CD14-positive monocyte (primary cell): Measurements from ENCODE around the gene CABP1. TPM values are rescaled to one million over a fixed set of nuclear protein-coding genes. Genes with fewer than 3 reads are reported as not detected.

ENCODE experiments used
- DNase-seq, 3 donors: peaks; one replicate each; pipeline ENCODE4 v3.0.0-alpha.2; 2011 to 2022
- H2AFZ ChIP-seq: 2 replicates; pipeline ENCODE4 v1.6.0; 2012; ENCODE audit warnings: mild to moderate bottlenecking, low read depth, low read length, inconsistent platforms; ENCODE audit not compliant: insufficient read depth, poor library complexity, severe bottlenecking
- H3K27ac ChIP-seq, 2 donors: 1 replicate in 1 of 2; 2 replicates in 1 of 2; pipeline ENCODE4 v1.5.1; 2012 to 2013; ENCODE audit warnings: low read length in 2 of 2, control low read depth in 1 of 2, inconsistent platforms in 1 of 2, low read depth in 1 of 2, mild to moderate bottlenecking in 1 of 2
- H3K27me3 ChIP-seq, 2 donors: one replicate each; pipeline versions ENCODE4 v1.6.0 to v1.6.1; 2011 to 2013; ENCODE audit warnings: low read length in 2 of 2; ENCODE audit not compliant: control insufficient read depth in 2 of 2, insufficient read depth in 2 of 2
- H3K36me3 ChIP-seq, 2 donors: replicated peaks in 1 of 2; 1 replicate in 1 of 2; 2 replicates in 1 of 2; pipeline versions ENCODE4 v1.5.1 to v1.6.1; 2012 to 2013; ENCODE audit warnings: low read length in 2 of 2, control low read depth in 1 of 2, inconsistent platforms in 1 of 2, mild to moderate bottlenecking in 1 of 2; ENCODE audit not compliant: insufficient read depth in 2 of 2, control insufficient read depth in 1 of 2
- H3K4me1 ChIP-seq, 2 donors: 1 replicate in 1 of 2; 2 replicates in 1 of 2; pipeline versions ENCODE4 v1.5.1 to v1.6.1; 2012 to 2013; ENCODE audit warnings: low read length in 2 of 2, control low read depth in 1 of 2, inconsistent platforms in 1 of 2, mild to moderate bottlenecking in 1 of 2, moderate library complexity in 1 of 2; ENCODE audit not compliant: insufficient read depth in 2 of 2, control insufficient read depth in 1 of 2
- H3K4me2 ChIP-seq: replicated peaks from 2 replicates; pipeline ENCODE3; 2012; ENCODE audit warnings: low read length, moderate library complexity, mild to moderate bottlenecking; ENCODE audit not compliant: poor library complexity, severe bottlenecking; ENCODE audit errors: extremely low read depth
- H3K4me3 ChIP-seq, 3 experiments: fragments of 200-600 bp in 1 of 3; sonication (generic) in 1 of 3; replicated peaks in 1 of 3; 1 replicate in 2 of 3; 2 replicates in 1 of 3; pipeline ENCODE4 v1.5.1; 2011 to 2013; ENCODE audit warnings: low read length in 3 of 3, mild to moderate bottlenecking in 3 of 3, control low read depth in 2 of 3, low read depth in 2 of 3, inconsistent platforms in 1 of 3, moderate library complexity in 1 of 3
- H3K79me2 ChIP-seq: 2 replicates; pipeline ENCODE4 v1.6.0; 2012; ENCODE audit warnings: mild to moderate bottlenecking, control low read depth, inconsistent platforms, low read length, moderate library complexity; ENCODE audit not compliant: insufficient read depth
- H3K9ac ChIP-seq: 2 replicates; pipeline ENCODE4 v1.6.0; 2017; ENCODE audit warnings: low read length, mild to moderate bottlenecking; ENCODE audit not compliant: insufficient read depth, poor library complexity, severe bottlenecking
- H3K9me3 ChIP-seq, 2 donors: replicated peaks in 1 of 2; 1 replicate in 1 of 2; 2 replicates in 1 of 2; pipeline versions ENCODE4 v1.5.1 to v1.6.1; 2012 to 2013; ENCODE audit warnings: low read length in 2 of 2, control low read depth in 1 of 2; ENCODE audit not compliant: control insufficient read depth in 1 of 2, insufficient read depth in 1 of 2
- H4K20me1 ChIP-seq: 2 replicates; pipeline ENCODE4 v1.6.0; 2012; ENCODE audit warnings: mild to moderate bottlenecking, low read length, control low read depth, moderate library complexity; ENCODE audit not compliant: insufficient read depth
- H3K27ac Mint-ChIP-seq, 7 donors: one replicate each; pipeline ENCODE4 v1.8.0; 2020; ENCODE audit warnings: mild to moderate bottlenecking in 7 of 7, mixed read lengths in 7 of 7, moderate library complexity in 6 of 7, inconsistent platforms in 2 of 7
- H3K27me3 Mint-ChIP-seq, 3 donors: one replicate each; pipeline ENCODE4 v1.8.0; 2021 to 2022; ENCODE audit warnings: low read depth in 3 of 3, mild to moderate bottlenecking in 3 of 3, mixed read lengths in 3 of 3, moderate library complexity in 3 of 3, inconsistent platforms in 1 of 3
- H3K36me3 Mint-ChIP-seq, 2 donors: one replicate each; pipeline ENCODE4 v1.8.0; 2020; ENCODE audit warnings: mixed read lengths in 2 of 2, inconsistent platforms in 1 of 2, mild to moderate bottlenecking in 1 of 2
- H3K4me1 Mint-ChIP-seq: one replicate; pipeline ENCODE4 v1.8.0; 2020; ENCODE audit warnings: mild to moderate bottlenecking, mixed read lengths
- H3K4me3 Mint-ChIP-seq, 2 donors: one replicate each; pipeline ENCODE4 v1.8.0; 2020; ENCODE audit warnings: mild to moderate bottlenecking in 2 of 2, mixed read lengths in 2 of 2, moderate library complexity in 1 of 2
- H3K9me3 Mint-ChIP-seq, 7 donors: one replicate each; pipeline ENCODE4 v1.8.0; 2020 to 2022; ENCODE audit warnings: mixed read lengths in 7 of 7, mild to moderate bottlenecking in 6 of 7, moderate library complexity in 6 of 7, inconsistent platforms in 2 of 7
- CTCF ChIP-seq: fragments of 200-600 bp; IDR thresholded peaks from one replicate; pipeline ENCODE4 v1.8.0; 2022; ENCODE audit warnings: antibody characterized with exemption, mild to moderate bottlenecking
- WGBS: methylation state at CpG from one replicate; pipeline ENCODE4 v1.1.5; 2013; ENCODE audit warnings: missing lambda C conversion rate; ENCODE audit not compliant: insufficient coverage; 5-methylcytosine and 5-hydroxymethylcytosine counted together
- intact Hi-C, 2 donors: fragments of 100-400 bp; cut with micrococcal nuclease; formaldehyde crosslinking; loops; one replicate each; pipeline versions ENCODE4 v1.15.0 to v1.15.1; 2023
- polyA plus RNA-seq, 3 donors: library from polyadenylated mRNA; depleted of rRNA in 1 of 3; unstranded in 2 of 3; stranded (reverse) in 1 of 3; fragments of 300-500 nt in 2 of 3; fragments of >200 nt in 1 of 3; fragmentation: Illumina TruSeq in 2 of 3; gene quantifications; 1 replicate in 2 of 3; 2 replicates in 1 of 3; pipeline ENCODE4 v1.2.3, GENCODE V29; 2012 to 2021

The CABP1 gene
- polyA plus RNA-seq, 3 donors, result 0.19 to 0.43 TPM; not detected in 1

DNA sequence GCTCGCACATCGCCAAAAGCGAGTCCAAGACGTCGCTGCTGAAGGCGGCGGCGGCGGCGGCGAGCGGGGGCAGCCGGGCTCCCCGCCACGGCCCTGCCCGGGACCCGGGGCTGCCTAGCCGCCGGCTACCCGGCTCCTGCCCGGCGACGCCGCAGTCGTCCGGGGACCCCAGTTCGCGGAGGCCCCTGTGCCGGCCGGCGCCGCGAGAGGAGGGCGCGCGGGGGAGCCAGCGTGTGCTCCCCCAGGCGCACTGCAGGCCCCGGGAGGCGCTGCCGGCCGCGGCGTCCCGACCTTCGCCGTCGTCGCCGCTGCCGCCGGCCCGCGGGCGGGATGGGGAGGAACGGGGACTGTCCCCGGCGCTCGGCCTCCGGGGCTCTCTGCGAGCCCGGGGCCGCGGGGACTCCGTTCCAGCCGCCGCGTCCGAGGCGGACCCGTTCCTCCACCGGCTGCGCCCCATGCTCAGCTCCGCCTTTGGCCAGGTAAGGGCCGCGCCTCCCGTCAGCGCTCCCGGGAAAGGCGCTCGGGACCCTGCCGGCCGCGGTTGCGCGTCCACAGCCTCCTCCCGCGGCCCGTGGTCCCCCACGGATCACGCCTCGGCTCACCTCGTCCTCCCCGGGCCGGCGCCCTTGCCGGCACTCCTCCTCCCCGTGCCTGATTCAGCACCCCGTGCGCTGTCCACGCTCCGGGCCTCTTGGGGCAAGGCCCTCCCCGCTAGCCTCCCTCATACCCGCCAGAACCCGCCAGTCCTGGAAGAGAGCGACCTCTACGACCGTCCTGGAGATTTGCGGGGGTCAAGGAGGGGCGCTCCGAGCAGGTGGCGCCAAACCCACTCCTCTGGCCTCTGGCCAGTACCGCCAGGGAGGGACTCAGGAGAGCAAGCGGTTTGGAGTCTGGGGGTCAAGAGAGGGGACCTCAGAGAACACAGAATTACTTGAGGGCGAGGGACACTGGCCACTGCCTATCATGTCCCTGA lies 721 bp downstream of the CABP1 start:
- H3K4me3 Mint-ChIP-seq, result peak overlapping the region; percentile 58 to 90
- H3K27me3 ChIP-seq, result peaks cover 42 to 65% of the 10 kb centered on the region in 2 donors
- H3K36me3 ChIP-seq, result no peaks in the 10 kb centered on the region
- no peak overlapping the region for H3K9ac ChIP-seq
- no peaks in the 10 kb centered on the region for H3K79me2 ChIP-seq
- H3K4me1 Mint-ChIP-seq, result peaks cover 9% of the 10 kb centered on the region
- peaks cover 0 to 14% (median 5%) of the 10 kb centered on the region in 7 donors for H3K9me3 Mint-ChIP-seq
- under 1% methylated on average over 109 of the region's 115 CpGs for WGBS
- no peak overlapping the region for H2AFZ ChIP-seq
- peaks cover 5 to 23% of the 10 kb centered on the region in 2 donors for H3K9me3 ChIP-seq
- peak overlapping the region in 1 of 3 experiments; percentile 64 for H3K4me3 ChIP-seq
- no peak overlapping the region for H3K27ac Mint-ChIP-seq
- peak in 2 of 3 donors; percentile 15 to 34 for DNase-seq
- H4K20me1 ChIP-seq, result no peaks in the 10 kb centered on the region
- H3K27ac ChIP-seq, result no peak overlapping the region
- H3K36me3 Mint-ChIP-seq, result peaks cover 0 to 11% of the 10 kb centered on the region in 2 donors
- H3K27me3 Mint-ChIP-seq, result peaks cover 56 to 72% (median 68%) of the 10 kb centered on the region in 3 donors
- intact Hi-C loops, result loop anchor here (5.0 to 10.0 kb wide), 3 partner anchors 331 to 464 kb away; partner anchors contain the start of gene HNF1A (in 1 of the 2)
- no peak for TF ChIP-seq CTCF
- H3K4me2 ChIP-seq, result peak overlapping the region; percentile 73
- peaks cover 10 to 19% of the 10 kb centered on the region in 2 donors for H3K4me1 ChIP-seq

DNA sequence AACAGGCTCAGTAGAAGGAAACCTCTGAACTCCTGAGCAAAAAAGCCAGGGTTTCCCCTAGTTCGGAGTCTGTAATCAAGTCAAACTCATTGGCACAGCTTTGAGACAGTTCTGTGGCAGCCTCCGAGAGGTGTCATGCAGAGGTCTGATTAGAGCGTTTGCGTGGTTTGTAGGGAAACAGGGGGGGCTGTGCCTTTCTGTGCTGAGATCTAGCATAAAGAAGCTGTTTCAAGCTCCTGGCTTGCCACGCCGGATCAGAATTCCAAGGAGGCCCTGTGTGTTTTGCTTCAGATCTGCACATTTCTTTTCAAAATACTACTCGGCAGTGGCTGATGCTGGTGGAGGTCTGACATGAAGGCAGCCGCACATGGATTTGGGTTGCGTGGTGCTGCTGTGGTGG lies 1.7 kb downstream of the CABP1 start:
- WGBS, result 78% methylated on average over 9 of the region's 9 CpGs
- H3K36me3 Mint-ChIP-seq, result peaks cover 0 to 11% of the 10 kb centered on the region in 2 donors
- Histone ChIP-seq H3K4me2 (no peak overlapping the region), H3K9me3 (peaks cover 5 to 23% of the 10 kb centered on the region in 2 donors), H4K20me1 (no peaks in the 10 kb centered on the region), H2AFZ (no peak overlapping the region), H3K9ac (no peak overlapping the region), H3K27ac (no peak overlapping the region), H3K4me1 (peaks cover 10 to 19% of the 10 kb centered on the region in 2 donors), H3K79me2 (no peaks in the 10 kb centered on the region), H3K27me3 (peaks cover 42 to 70% of the 10 kb centered on the region in 2 donors), H3K36me3 (no peaks in the 10 kb centered on the region), H3K4me3 (no peak overlapping the region)
- no peak for TF ChIP-seq CTCF
- peaks cover 12% of the 10 kb centered on the region for H3K4me1 Mint-ChIP-seq
- H3K9me3 Mint-ChIP-seq, result peaks cover 0 to 15% (median 5%) of the 10 kb centered on the region in 7 donors
- no peak for DNase-seq
- intact Hi-C loops, result loop anchor here (5.0 to 10.0 kb wide), 3 partner anchors 330 to 463 kb away; partner anchors contain the start of gene HNF1A (in 1 of the 2)
- H3K27me3 Mint-ChIP-seq, result peaks cover 63 to 75% (median 74%) of the 10 kb centered on the region in 3 donors
- peak overlapping the region in 1 of 7 donors; percentile 21 for H3K27ac Mint-ChIP-seq
- H3K4me3 Mint-ChIP-seq, result peak overlapping the region in 1 of 2 donors; percentile 90
